Kidney capillary endothelial cell (primary cell): ENCODE data around the gene KIAA1671.

Experiments used
- DNase-seq: peaks from one replicate; pipeline ENCODE4 v3.0.0-alpha.2; 2018; ENCODE audit warnings: low spot score

Gene KIAA1671

DNA sequence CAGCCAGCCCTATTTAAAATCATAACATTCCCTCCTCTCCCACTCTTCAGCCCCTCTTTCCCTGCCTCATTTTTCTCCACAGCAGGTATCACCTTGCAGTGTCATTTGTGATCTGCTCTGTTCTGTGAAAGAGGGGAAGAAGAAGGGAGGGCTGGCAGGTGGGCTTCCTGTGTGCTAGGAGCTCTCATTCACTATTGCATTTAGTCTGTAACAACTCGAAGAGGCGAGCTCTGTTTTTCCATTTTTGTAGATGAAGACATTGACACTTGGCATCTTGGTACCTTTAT, 195.1 kb downstream of the KIAA1671 start:
- DNase-seq: no peak

DNA sequence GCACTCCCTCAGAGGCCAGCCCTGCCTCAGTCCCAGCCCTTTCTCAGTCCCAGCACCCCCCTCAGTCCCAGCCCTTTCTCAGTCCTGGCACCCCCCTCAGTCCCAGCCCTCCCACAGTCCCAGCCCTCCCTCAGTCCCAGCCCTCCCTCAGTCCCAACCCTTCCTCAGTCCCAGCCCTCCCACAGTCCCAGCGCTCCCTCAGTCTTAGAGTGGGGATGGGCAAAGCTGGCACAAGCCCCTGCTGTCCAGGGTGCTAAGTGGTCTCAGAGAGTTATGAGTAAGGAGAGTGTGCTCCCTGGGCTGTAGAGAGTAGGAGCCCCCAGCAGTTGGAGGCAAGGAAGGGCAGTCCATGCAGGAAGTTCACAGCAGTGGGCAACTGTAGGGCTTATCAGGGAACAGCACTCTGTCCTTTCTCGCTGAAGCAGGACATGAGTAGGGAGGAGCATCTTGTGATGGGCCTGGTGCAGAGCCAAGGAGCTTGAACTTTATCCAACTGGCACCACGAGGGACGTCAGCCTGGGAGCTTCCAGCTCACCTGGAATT, 195.7 kb downstream of the KIAA1671 start:
- no peak for DNase-seq

DNA sequence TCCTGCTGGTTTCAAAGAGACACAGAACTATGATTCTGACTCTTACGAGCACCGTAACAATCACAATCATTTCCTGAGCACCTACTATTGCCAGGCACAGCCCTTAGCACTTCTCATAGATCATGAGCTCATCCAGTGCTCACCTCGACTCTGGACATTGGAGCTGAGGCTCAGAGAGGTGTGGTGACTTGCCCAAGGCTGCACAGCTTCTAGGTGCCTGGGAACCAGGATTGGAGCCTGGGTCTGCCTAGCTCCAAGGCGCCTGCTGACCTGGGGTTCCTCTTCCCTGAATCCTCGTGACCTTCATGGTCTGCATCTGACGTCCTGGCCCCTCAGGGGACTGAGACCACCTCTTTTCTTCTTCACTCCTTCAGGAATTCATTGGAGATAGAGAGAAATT, 196.5 kb downstream of the KIAA1671 start:
- DNase-seq: no peak

DNA sequence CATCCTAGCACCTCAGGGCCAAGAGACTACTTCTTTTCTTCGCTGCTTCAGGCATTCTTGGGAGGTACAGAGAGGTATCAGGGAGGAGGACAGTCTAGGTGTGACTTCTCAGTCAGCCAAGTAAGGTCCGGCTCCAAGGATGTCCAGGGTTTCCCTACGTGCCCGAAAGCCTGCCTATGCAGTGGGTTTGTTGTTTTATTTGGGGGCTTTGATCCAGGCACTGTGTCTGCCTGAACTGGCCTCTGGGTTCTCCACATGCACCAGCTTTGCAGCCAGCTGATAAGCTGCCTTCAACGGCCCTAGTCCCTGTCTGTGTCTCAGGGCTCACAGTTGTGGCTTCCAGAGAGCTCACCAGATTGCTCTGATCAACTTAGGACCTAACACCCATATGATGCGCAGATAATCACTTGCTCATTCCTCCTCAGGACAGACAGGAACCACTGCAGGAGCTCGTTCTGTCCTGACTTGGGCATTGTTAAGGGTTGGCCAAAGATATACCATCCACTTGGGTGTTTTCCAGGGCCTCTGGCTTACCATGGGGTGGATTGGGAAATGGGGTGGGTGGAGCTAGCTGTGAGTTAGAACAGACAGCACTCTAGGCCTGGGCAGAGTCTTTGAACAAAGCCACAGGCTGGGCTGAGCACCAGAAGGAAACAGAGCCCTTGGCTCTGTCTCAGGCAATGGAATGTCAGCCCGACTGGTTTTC, 201.6 kb downstream of the KIAA1671 start:
- DNase-seq: no peak

DNA sequence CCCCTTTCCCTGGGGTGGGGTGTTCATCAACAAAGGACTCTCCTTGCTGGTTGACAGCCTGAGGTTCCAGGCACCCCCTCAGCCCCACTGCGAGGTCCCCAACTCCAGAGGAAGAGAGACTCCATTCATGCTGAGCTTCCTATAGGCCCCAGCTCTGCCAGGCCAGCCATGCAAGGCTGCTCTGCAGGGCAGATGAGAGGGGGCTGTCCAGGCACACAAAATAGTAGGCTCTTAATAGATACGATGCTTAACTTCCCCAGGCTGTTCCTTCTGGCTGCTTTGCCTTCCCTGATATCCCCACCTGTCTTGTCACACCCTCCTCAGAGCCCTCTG, 202.1 kb downstream of the KIAA1671 start:
- DNase-seq: no peak

DNA sequence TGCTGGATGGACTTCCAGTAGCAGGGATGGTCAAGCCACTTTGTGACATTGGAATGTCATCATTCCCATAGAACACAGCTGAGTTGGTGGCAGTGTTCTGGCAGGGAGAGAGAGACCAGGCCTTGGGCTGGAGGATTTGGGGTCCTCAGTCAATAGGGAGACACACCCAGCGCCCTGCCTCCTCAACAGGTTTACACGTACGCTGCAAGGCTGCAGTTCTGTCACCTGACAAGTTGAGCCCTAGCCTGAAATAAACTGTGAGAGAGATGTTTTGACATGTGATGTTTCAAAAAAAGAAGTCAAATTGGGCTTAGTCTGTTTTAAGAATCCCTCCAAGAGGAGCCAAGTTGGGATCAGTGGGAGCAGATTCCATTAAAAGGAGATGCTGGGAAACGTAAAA, 204.2 kb downstream of the KIAA1671 start:
- no peak for DNase-seq

DNA sequence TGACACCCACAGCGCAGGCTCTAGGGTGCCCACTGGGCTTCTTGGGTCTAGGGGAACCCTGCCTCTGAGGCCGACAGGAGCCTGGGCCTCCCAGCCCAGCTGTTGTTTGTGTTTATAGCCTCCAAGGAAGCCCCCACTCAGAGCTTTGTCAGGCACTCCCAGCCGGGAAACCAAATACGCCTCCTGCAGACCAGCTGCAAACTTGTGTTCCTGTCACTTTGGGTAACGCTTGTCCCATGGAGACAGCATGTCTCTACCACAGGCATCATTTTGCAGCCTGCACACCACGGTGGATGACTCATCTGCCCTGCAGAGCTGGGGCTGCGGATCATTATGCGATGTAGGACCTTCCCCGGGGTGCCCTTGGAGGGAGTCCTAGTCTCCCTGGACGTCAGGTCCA, 206.5 kb downstream of the KIAA1671 start:
- DNase-seq: no peak

DNA sequence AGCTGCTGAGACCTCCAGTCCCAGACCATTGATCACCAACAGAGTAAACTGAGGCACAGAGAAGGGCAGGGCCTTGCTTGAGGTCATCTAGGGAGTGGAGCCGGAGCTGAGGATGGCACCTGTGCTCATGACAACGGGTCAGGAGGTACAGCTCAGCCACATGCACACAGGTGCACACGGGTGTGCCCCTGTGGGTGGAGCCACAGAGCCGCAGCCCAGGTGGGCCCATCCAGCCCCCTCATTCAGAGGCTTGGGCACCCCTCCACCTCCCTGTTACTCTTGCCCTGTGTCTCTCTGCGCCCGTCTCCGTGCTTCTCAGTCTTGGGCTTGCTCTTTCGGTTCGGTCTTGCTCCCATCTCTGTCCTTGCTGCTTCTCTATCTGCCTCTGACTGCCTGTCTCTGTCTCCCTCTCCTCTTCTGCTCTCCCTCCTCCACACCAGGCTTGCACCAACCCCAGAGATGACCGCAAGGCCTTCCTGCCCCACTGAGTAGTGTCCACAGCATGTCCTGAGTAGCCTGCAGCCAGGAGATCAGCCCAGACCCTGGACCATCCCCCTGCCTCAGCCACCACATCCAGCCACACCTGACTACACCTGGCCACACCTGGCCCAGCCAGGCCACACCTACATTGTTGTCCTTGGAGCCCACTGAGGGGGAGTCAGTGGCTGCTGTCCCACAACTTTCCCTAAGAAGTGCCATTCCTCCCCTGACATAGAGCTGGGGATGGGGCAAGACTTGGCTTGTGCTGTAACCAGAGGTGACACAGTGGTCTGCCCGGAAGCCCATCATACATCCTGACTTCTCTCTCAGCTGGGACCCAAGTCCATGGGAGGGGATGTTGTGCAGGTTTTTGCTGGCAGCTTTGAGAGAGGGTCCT, 207.8 kb downstream of the KIAA1671 start:
- no peak for DNase-seq

DNA sequence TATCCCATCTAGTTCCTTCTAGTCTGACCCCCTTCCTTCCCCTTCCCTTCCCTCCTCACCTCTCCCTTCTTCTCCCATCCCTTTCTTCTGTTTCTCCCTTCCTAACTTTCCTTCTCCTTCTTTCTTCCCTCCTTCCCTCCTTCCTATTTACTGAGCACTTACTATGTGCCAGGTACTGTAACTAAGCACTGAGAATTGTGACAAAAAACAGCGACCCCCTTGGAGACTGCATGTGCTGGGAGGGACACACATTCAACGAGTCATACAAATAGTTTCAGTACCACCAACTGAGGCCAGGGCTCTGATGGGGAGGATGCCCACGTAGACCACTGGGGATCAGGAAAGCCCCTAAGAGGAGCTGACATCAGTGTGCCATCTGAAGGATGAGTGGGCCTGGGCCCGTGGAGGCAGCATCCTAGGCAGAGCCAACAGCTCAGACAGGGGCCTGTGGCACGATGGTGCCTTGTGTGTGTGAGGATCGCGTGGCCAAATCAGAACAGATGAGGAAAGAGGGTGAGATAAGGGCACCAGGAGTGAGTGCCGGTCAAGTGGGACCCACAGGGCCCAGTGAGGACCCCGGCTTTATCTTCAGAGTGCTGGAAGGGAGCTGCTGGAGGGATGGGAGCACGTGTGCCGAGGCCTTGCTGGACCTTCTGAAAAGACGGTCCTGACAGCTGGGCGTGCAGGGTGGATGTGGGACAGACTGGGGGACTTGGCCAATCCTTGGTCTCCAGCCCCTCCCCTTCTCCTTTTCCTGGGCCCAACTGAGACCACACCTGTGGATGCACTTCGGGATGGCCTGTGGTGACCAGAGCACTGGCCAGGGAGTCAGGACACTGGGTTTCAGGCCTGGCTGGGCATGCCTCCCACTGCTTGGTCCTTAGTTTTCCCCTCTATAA, 208.8 kb downstream of the KIAA1671 start:
- no peak for DNase-seq

DNA sequence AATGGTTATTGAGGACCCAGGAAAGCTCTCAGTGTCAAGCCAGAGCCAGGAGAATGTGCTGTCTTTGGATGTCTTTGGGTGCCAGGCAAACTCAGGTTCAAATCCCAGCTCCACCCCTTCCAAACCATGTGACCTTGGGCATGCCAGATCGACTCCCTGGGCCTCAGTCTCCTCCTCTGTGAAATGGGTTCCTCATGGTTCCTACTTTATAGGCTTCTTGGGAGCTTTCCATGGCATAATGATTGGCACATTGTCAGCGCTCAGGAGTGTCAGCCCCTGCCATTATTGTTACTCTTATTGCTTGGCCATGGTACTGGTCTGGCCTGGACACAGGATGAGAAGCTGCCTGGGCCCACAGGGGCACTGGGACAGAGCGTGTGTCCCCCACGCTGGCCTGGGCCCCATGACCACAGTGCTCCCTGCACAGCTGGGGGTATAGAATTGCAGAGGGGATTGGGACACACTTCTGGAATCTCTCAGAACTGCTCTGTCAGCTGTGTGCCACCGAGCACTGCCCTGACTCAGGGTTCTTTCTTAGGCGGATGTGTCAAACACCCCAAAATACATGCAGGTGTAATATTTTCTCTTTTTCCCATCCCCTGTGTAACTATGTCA, 209.5 kb downstream of the KIAA1671 start:
- no peak for DNase-seq

DNA sequence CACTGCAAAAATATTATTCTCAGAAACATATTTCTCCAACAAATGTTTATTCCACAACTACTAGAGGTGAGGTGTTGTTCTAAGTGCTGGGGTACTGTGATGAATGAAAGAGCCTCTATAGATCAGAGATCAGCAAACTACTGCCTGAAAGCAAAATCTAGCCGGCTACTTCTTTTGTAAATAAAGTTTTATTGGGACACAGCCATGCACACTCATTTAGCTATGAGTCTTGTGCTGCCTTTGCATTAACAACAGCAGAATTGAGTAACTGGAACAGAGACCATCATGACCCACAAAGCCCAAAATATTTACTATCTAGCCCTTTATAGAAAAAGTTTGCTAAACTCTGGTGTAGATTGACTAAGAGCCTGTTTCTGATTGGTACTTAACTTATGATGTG, 210.0 kb downstream of the KIAA1671 start:
- no peak for DNase-seq

DNA sequence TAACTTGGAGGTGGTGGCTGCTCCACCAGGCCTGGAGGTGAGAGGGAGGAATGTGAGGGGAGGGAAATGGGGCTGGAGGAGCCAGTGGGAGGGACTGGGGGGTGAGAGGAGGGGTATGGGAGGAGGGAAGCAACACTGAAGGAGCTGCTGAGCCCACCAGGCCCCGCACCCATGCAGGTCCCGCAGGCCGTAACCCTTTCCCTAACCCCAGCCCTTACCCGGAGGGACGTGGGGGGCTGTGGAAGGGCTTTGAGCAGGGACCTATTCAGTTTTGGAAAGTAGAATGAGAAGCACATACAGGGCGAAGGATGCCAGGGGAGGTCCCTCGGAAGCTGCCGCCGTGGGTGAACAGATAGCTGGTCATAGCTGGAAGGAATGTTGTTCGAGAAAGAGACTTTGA, 213.3 kb downstream of the KIAA1671 start:
- no peak for DNase-seq

DNA sequence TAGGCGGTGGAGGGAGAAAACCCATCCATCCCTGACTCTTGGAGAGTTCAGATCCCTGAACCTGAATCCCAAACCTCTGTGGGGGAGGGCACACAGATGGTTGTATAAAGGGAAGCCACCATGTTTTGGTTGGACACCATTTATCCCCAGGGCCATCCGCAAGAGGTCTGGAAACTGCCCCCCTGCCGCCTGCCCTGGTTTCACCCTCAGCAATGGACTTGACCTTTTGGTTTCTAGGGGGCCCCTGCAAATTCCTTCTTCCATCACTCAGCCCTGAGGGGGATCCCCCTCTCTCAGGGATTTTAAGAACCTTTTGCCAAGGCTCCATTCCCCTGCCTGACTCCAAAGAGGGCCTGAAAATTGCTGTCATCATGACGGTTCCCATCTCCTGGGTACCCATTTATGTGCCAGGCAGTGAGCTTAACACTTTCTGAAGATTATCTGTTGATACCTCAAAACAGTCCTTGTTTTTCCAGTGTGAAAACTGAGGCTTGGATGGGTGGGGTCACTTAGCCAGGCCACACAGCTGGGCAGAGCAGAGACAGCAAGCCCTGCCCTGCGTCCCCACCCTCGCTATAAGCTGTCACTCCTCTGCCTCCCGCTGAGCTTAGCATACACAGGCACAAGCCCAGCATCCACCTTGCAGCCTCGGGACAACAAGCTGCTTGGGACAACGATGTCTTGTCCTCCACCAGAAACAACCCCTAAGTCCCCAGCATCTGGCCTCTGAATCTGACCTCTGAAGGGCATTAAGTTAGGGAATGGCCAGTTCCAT, 213.9 kb downstream of the KIAA1671 start:
- no peak for DNase-seq

DNA sequence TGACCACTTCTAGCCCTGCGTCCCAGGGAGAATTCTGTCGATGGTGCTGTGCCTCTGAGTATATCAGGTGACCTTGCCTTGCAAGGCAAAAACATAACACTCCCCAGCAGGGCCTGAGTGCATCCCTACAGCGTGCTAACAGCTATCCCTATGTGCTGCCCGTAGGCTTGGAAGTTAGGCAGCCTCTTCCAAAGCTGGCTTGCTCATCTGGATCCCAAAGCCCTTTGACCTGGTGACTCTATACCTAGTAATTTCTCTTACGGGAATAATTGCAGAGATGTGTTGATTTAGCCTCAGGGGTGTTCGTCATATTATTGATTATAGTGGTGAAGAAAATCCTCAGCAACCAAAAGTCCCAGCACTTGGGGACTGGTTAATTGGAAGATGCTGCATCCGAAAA, 214.6 kb downstream of the KIAA1671 start:
- DNase-seq: no peak

DNA sequence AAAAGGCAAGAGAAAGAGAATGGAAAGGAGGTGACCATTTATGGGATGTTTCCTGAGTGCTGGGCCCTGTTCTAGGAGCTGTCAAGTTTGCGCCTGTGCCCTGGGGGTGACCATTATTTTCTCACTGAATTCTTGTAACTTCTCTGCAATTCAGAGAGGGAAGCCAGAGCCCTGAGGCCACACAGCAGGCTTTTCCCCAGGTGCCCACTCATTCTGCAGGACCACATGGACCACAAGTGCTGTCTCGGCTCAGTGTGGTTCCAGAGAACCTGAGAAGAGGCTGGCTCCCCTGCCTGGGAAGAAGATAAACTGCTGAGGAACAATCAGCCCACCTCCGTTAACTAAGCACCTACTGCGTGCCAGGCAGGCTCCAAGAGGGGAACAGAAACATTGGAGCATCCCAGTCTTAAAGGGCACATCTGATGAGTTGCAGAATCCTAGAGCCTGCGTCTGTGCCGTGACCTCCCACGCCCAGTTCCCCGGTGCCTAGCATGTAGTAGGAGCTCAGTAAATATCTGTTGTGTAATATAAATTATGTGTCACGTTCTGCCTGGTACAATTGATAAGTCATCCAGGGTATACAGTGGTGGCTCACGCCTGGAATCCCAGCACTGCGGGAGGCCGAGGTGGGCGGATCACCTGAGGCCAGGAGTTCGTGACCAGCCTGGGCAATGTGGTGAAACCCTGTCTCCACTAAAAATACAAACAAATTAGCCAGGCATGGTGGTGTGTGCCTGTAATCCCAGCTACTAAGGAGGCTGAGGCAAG, 215.5 kb downstream of the KIAA1671 start:
- no peak for DNase-seq

DNA sequence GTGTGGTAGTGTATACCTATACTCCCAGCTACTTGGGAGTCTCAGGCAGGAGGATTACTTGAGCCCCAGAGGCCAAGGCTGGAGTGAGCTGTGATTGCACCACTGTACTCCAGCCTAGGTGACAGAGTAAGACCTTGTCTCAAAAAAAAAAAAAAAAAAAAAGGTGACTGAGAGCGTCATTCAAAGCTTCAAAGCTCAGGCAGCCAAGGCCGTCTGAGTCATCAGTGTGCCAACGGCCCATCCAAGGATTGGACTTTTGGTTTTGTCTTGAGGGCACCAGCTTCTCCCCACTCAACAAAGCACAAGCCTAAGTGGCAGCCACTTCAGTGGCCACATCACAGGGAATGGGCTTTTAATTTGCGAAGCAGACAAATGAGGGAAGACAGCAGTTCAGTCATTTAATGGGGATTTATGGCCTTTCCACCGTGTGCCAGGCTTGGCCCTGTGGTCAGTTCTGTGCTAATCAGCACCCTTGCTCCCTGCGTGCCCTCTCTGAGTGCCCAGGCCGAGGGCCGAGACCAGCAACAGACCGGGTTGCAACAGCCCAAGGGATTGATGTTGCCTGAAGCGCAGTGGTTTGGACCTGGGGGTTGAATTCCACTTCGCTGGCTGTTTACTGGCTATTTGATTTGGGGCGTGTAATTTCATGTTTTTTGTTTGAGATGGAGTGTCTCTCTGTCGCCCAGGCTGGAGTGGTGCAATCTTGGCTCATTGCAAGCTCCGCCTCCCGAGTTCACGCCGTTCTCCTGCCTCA, 216.9 kb downstream of the KIAA1671 start:
- DNase-seq: no peak

DNA sequence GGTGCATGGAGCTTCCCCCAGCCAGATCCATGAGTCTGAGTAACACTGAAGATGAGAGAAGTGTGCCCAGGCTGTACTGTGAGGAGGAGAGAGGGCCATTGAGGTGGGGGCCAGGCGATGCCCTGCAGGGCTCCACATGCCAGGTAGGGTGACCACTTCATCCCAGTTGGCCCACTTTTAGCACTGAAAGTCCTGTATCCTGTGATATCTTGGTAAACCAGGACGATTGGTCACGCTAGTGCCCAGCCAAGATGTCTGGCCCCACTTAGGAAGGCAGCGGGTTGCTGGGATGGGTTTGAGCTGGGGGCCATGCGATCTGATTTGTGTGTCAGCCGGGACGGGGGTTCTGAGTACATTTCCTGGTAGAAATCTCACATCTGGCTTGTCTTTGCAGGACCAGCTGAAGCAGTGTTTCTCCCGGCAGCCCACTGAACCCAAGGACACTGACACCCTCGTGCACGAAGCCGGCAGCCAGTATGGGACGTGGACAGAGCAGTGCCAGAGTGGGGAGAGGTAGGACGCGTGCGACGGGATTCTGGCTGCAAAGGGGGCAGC, 218.0 kb downstream of the KIAA1671 start:
- no peak for DNase-seq

DNA sequence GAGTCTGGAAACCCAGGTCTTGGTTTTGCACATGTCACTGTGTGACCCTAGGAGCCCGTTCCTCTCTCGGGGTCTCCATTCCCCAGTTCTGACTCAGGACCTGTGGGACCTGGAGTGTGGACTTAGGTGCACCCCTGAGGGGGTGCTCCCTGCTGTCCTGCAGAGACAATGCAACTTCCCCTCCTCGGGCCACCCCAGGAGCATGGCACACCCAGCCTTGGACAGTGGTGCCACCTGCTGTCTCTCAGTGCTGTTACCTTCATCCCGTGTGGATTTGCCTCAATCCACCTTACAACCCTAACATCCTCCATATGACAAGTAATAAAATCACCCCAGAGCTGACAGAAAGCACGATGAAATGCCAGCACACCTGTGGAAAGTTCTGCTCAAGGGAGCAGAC, 219.6 kb downstream of the KIAA1671 start:
- no peak for DNase-seq

DNA sequence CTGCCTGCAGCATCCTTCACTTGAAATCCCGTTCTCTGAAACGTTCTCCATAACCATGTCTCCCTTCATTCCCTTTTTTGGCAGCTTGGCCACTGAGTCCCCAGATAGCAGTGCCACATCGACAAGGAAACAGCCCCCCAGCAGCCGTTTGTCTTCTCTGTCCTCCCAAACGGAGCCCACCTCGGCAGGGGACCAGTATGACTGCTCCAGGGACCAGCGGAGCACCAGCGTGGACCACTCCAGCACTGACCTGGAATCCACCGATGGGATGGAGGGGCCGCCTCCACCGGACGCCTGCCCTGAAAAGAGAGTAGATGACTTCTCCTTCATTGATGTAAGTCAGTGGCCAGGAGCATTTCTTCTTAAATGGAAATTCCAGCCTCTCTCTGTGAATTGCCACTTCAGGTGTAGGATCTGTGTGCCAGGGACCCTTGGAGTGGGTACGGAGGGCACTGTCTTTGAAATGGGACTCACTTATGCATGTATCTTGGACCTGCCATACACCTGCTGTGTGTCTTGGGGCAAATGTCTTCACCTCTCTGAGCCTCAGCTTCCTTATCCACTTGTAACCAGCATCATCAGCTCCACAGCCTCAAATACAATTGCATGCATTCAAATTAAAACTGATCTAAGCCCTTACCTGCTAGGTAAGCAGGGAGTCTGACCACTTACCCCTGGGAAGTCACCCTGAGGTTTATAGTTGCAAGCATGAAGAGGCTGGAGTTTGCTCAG, 221.8 kb downstream of the KIAA1671 start:
- no peak for DNase-seq
